GM20000 (cell line): Measurements from ENCODE around the gene GPR141.

Experiments used
- DNase-seq: peaks from one replicate; pipeline ENCODE4 v3.0.0; 2012; ENCODE audit warnings: low spot score
- TF ChIP-seq, protein P1 (sequence below): IDR thresholded peaks from 2 replicates; pipeline ENCODE4 v1.5.1; 2012; ENCODE audit warnings: mild to moderate bottlenecking, control low read depth; ENCODE audit errors: extremely low read depth, missing control alignments

GPR141 gene

DNA sequence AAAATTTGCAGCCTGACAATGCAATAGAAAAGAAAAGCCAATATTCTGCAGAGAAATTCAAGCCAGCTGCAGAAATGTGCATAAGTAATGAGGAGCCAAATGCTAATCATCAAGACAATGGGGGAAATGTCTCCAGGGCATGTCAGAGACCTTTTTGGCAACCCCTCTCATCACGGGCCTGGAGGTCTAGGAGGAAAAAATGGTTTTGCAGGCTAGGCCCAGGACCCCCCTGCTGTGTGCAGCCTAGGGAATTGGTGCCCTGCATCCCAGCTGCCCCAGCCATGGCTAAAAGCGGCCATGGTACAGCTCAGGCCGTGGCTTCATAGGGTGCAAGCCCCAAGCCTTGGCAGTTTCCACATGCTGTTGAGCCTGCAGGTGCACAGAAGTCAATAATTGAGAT is 92.4 kb downstream of the GPR141 start:
- TF ChIP-seq, protein P1, sequence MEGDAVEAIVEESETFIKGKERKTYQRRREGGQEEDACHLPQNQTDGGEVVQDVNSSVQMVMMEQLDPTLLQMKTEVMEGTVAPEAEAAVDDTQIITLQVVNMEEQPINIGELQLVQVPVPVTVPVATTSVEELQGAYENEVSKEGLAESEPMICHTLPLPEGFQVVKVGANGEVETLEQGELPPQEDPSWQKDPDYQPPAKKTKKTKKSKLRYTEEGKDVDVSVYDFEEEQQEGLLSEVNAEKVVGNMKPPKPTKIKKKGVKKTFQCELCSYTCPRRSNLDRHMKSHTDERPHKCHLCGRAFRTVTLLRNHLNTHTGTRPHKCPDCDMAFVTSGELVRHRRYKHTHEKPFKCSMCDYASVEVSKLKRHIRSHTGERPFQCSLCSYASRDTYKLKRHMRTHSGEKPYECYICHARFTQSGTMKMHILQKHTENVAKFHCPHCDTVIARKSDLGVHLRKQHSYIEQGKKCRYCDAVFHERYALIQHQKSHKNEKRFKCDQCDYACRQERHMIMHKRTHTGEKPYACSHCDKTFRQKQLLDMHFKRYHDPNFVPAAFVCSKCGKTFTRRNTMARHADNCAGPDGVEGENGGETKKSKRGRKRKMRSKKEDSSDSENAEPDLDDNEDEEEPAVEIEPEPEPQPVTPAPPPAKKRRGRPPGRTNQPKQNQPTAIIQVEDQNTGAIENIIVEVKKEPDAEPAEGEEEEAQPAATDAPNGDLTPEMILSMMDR, result no peak

DNA sequence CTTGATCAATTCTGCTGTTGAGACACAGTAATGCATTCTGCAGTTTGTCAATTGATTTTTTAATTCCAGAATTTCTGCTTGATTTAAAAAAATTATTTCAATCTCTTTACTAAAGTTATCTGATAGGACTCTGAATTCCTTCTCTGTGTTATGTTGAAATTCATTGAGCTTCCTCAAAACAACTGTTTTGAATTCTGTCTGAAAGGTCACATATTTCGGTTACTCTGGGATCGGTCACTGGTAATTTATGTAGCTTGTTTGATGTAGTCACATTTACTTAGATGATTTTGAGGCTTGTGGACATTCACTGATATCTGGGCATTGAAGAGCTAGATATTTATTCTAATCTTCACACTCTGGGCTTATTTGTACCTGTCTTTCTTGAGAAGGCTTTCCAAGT is 97.6 kb downstream of the GPR141 start:
- DNase-seq, result no peak
- TF ChIP-seq, protein P1, result no peak

More for the DNA sequence above, 92.4 kb downstream of the GPR141 start:
- no peak for DNase-seq

DNA sequence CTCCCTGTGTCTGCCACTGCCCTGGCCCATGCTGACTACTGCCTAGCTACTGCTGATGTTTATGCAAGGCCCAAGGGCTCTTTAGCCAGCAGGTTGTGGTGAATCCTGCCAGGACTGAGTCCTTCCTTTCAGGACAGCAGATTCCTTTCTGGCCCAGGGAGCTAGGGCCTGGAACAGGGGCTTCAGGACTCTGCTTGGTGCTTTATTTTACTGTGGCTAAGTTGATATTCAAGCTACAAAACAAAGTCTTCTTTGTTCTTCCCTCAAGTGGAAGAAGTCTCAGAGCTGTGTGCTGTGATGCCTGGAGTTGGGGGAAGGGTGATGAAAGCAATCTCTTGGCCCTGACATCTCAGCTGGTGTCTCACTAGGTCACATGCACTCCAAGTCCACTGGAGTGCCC is 98.6 kb downstream of the GPR141 start:
- no peak for DNase-seq
- TF ChIP-seq, protein P1, result no peak

DNA sequence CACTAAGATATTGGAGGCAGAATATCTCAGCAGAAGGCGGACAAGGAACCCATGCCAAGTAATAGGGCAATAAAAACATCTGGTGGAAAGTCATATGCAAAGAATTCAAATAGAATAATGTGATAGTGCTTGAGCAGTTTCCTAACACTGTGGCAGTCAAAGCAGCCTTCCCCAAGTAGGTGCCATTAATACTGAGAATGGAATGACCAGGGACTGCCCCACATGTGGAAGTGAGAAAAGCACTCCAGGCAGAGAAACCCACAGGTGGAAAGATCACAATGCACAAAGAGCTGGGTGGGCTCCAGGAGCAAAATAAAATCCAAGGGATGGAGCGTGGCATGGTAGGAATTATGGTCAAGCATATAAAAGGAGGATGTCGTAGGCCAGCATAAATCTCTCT is 100.4 kb downstream of the GPR141 start:
- TF ChIP-seq, protein P1, result no peak
- no peak for DNase-seq

DNA sequence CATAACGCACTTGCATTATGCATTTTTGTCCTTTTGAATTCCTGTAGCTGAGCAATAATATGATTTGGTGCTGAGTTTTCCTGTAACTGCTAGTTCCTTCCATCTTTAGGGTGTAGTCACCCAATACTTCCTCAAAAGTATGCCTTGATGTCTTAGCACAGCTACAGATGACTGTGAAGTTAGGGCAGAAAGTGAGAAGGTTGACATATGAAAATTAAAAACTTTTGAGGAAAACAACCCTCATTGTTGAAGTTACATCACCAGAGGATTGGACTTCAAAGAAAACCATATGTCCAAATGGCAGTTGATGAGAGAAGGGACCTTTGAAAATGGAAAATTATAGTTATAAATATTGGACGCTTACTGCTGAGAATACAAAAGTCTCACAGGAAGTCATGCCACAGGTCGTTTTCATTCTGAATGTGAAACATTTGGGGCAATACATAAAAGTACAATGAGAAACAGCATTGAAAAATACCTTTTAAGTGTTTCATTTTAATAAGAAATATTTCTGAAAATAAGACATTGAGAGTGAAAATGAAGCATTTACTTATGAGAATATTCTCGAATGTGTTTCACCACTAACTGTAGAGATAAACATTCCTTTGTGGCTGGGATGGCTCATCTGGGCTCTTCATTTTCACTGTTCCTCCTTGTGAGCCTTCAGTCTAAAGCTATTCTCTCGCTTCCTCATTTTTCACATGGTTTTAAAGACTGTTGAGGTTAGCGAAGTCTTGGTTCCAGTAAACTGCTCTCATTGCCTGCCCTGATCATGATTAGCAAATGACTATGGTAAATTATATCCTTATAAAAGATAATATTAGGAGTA is 103.4 kb downstream of the GPR141 start:
- peak; percentile 47 for DNase-seq

More for the DNA sequence above, 103.4 kb downstream of the GPR141 start:
- TF ChIP-seq, protein P1, result no peak
